ENCODE results near the gene ALDOC. TPM values are rescaled to one million over a fixed set of nuclear protein-coding genes. Genes with fewer than 3 reads are reported as not detected.
"Not testable (repeated sequence)": the region's sequence is repeated elsewhere in the genome, so short reads cannot be mapped to it uniquely, and the experiment has no call there.

ALDOC gene
- total RNA-seq: 353 TPM
- long read RNA-seq, transcript ALDOC-201 (9 exons, 1,982 nt): major isoform, 203 of 268 reads
- long read RNA-seq, transcript ALDOC-203 (10 exons, 1,722 nt): minor isoform, 23 of 268 reads
- long read RNA-seq, partial matches to known transcripts: 32 of 268 reads
- long read RNA-seq, other reads (novel, unspliced or antisense): 10 of 268 reads

GRCh38 chr17:28576758-28577465 lies at the start of gene ALDOC:
ALDOC (minus strand) TSS chr17:28576895; CDS start chr17:28575532, 1,363 bp downstream.
- peak; percentile 90 for ATAC-seq (ENCODE audit: poor library complexity)
- intact Hi-C loops (cut with DNase I): no loop called here
- DNase-seq: peak; percentile 99

DNA sequence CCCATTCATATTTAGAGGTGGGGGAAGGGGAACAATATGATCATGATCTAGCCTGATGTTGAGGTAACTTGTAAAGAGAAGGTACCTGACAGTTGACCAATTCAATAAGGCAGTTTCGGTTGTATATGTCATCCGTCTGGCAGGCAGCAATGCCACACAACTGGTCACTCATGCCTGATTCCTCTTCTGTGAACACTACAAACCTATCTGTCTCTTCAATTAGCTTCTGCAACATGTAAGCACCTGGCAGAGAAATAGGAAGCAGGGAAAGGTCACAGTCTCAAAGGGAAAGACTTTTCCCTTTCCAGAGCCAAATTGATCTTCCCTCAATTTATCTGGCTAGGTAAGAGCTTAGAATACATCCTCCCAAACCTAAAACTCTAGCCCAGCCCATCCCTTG lies 47.5 kb upstream of the ALDOC start:
- intact Hi-C loops (cut with DNase I): no loop called here
- peak; percentile 25 for ATAC-seq (ENCODE audit: poor library complexity)
- no peak for DNase-seq

- peak; percentile 47 for DNase-seq
- intact Hi-C loops (cut with DNase I): no loop called here
- peak; percentile 72 for ATAC-seq (ENCODE audit: poor library complexity)
These were observed 47.0 kb upstream of the ALDOC start for GRCh38 chr17:28623696-28624095.

- intact Hi-C loops (cut with DNase I): no loop called here
- DNase-seq (no peak), ATAC-seq (ENCODE audit: poor library complexity) (no peak)
These were observed 45.5 kb upstream of the ALDOC start for GRCh38 chr17:28622186-28622585.

DNA sequence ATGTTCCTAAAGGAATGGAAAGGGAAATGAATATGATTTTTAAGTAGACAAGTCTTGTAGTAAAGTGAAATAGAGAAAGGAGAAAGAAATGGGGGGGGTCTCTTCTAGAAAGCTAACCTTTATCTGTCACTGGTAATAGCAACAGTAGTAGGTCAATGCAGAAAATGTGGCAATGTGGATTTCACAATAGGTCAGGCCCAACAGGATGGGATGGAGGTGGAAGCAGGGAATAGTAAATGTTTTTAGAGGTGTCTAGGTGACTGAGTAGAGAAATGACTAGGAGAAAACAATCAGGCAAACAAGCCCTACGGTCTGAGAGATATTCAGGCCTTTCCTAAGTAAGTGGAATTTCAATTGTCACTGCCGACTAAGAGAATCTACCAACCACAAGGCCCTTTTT lies 43.3 kb upstream of the ALDOC start:
- no peak for DNase-seq
- intact Hi-C loops (cut with DNase I): no loop called here
- ATAC-seq (ENCODE audit: poor library complexity): no peak

GRCh38 chr17:28618464-28618863 lies 41.8 kb upstream of the ALDOC start:
- ATAC-seq (ENCODE audit: poor library complexity) (no peak), DNase-seq (no peak)
- intact Hi-C loops (cut with DNase I): no loop called here

DNA sequence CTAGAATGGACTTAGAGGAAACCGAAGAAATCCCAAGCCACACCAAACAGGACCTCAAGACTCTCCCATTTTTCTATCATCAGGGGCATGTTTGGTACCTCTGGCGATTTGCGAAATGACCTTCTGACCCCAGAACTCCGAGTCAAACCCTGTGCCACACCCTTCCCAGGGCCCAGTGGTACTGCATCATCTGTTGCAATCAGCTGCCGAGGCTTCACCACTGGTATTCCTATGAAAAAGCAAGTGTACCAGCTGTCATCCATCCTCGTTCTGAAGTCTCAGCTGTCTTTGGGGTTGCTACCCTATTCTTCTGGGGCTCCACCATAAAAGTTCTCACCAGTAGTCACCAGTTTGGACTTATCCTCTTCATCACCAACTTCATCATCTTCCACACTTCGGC lies 39.6 kb upstream of the ALDOC start:
- ATAC-seq (ENCODE audit: poor library complexity): no peak
- intact Hi-C loops (cut with DNase I): no loop called here
- no peak for DNase-seq

DNA sequence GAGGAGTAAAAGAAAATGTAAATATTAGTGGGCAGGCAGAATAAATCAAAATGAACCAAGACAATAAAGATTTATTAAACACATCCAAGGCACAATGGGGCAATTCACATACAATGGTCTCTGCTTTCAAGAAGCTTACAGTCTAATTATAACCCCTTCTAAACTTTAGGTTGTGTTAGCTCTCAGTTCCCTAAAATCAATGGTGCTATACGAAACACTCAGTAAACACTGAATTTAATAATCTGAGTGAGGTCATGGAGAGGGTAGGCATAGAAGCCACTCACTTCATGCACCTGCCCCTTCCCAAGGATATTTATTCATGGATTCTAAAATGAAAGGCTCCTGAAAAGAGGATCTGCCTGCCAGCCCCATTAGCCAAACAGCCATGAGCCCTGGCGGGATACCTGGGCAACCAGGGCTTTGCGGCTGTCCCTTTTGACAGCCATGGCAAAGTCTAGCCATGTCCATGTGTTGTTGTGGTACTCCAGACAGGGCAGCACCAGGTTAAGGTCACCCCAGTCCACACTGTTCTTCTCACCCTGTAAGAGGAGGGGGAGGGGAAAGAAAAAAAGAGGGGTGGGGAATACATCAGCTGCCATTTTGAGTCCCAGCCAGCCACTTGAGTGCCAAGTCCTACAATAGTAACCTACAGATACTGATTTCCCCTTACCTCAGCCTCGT lies 38.7 kb upstream of the ALDOC start:
- no peak for ATAC-seq (ENCODE audit: poor library complexity)
- no peak for DNase-seq
- intact Hi-C loops (cut with DNase I): no loop called here

GRCh38 chr17:28613931-28614381 lies 37.3 kb upstream of the ALDOC start, which contains the start of gene RSKR:
RSKR (minus strand) TSS chr17:28614185; CDS start chr17:28614161, 24 bp downstream.
- DNase-seq: no peak
- no peak for ATAC-seq (ENCODE audit: poor library complexity)
- intact Hi-C loops (cut with DNase I): loop anchor here (5.0 kb wide), 2 partner anchors 67 to 117 kb away; no protein-coding TSS in a partner anchor

- ATAC-seq (ENCODE audit: poor library complexity) (peak; percentile 66), DNase-seq (no peak)
- intact Hi-C loops (cut with DNase I): loop anchor here (5.0 kb wide), 2 partner anchors 66 to 116 kb away; no protein-coding TSS in a partner anchor
These were observed 36.5 kb upstream of the ALDOC start for GRCh38 chr17:28612936-28613872.

GRCh38 chr17:28612531-28612930 lies 35.8 kb upstream of the ALDOC start:
- intact Hi-C loops (cut with DNase I): loop anchor here (5.0 kb wide), 2 partner anchors 65 to 115 kb away; no protein-coding TSS in a partner anchor
- DNase-seq (no peak), ATAC-seq (ENCODE audit: poor library complexity) (no peak)

- intact Hi-C loops (cut with DNase I): loop anchor here (5.0 kb wide), 2 partner anchors 63 to 113 kb away; no protein-coding TSS in a partner anchor
- ATAC-seq (ENCODE audit: poor library complexity) (no peak), DNase-seq (no peak)
These were observed 33.7 kb upstream of the ALDOC start for GRCh38 chr17:28610376-28610775.

GRCh38 chr17:28604031-28604430 lies 27.3 kb upstream of the ALDOC start:
- ATAC-seq (ENCODE audit: poor library complexity); intact Hi-C loops (cut with DNase I): not testable (repeated sequence)

GRCh38 chr17:28599311-28600184 lies 22.9 kb upstream of the ALDOC start:
- intact Hi-C loops (cut with DNase I): no loop called here
- peak; percentile 65 for DNase-seq
- ATAC-seq (ENCODE audit: poor library complexity): peak; percentile 68

More at GRCh38 chr17:28604031-28604430, 27.3 kb upstream of the ALDOC start:
- not testable (repeated sequence) for DNase-seq

GRCh38 chr17:28598799-28599310 lies 22.2 kb upstream of the ALDOC start, which contains the start of gene SPAG5:
SPAG5 (minus strand) TSS chr17:28599025; CDS start chr17:28598946, 79 bp downstream.
- intact Hi-C loops (cut with DNase I): no loop called here
- DNase-seq: peak; percentile 96

DNA sequence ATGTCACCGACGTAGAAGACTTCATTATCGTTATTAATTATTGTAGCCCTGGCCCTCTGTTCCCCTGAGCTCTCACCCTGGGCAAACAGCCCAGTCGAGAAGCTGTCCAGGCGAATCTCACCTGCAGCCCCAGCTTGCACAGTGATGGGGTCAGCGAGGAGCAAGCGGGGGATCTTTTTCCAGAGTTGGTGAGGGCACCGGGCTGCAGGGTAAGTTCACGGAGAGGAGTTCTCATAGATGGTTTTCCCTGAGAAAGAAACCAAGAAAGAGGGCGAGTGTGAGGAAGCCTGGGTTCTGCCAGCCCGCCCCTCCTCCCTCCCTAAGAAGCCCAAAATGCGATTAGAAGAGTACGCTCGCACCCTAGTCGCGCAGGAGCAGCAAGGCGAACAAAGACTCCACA lies 21.7 kb upstream of the ALDOC start:
- no peak for DNase-seq
- no peak for ATAC-seq (ENCODE audit: poor library complexity)
- intact Hi-C loops (cut with DNase I): no loop called here

More at GRCh38 chr17:28598799-28599310, 22.2 kb upstream of the ALDOC start, which contains the start of gene SPAG5:
- peak; percentile 100 for ATAC-seq (ENCODE audit: poor library complexity)

Measured in Right ventricle myocardium superior (tissue), 1 donor.